Measurements from ENCODE around the gene SLC40A1.

SLC40A1 gene

DNA sequence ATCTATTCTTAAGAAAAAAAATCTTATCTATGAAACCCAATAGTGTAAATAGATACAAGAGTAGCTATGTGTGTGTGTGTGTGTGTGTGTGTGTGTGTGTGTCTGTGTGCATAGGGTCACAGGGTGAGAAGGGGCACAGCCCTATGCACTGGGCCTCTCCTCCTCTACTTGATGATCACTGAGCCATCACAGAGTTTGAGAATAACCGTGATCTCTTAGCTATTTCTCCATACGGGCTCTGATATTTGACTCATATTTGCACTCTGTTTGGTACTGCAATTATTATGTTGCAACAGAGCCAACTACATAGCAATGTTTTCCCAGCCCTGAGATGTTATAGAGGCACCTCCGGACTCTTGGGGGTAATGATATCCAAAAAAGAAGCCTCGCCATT, 28.8 kb upstream of the SLC40A1 start:
- H3K27me3 ChIP-seq (ENCODE audit: insufficient read depth, low read length, poor library complexity, severe bottlenecking), result no peaks in the 10 kb centered on the region
- no peak overlapping the region for H3K4me3 ChIP-seq (ENCODE audit: low read length, poor library complexity, severe bottlenecking)
- no peaks in the 10 kb centered on the region for H4K20me1 ChIP-seq (ENCODE audit: insufficient read depth, low read length, poor library complexity, severe bottlenecking)
- peak overlapping the region; percentile 50 for H3K4me2 ChIP-seq (ENCODE audit: low read depth, low read length, poor library complexity, severe bottlenecking)
- H3K9me2 ChIP-seq (replicated peaks; ENCODE audit: low read depth, low read length), result no peaks in the 10 kb centered on the region
- H3K9me3 ChIP-seq (ENCODE audit: insufficient read depth, low read depth, low read length), result no peaks in the 10 kb centered on the region
- TF ChIP-seq EZH2phosphoT487 (IDR thresholded peaks at IDR 0.05; ENCODE audit: borderline replicate concordance), result no peak
- TF ChIP-seq, protein P1, sequence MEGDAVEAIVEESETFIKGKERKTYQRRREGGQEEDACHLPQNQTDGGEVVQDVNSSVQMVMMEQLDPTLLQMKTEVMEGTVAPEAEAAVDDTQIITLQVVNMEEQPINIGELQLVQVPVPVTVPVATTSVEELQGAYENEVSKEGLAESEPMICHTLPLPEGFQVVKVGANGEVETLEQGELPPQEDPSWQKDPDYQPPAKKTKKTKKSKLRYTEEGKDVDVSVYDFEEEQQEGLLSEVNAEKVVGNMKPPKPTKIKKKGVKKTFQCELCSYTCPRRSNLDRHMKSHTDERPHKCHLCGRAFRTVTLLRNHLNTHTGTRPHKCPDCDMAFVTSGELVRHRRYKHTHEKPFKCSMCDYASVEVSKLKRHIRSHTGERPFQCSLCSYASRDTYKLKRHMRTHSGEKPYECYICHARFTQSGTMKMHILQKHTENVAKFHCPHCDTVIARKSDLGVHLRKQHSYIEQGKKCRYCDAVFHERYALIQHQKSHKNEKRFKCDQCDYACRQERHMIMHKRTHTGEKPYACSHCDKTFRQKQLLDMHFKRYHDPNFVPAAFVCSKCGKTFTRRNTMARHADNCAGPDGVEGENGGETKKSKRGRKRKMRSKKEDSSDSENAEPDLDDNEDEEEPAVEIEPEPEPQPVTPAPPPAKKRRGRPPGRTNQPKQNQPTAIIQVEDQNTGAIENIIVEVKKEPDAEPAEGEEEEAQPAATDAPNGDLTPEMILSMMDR (conservative IDR thresholded peaks at IDR 0.05; ENCODE audit: low read length), result no peak
- H3K9ac ChIP-seq (ENCODE audit: low read depth, low read length, poor library complexity, severe bottlenecking), result no peak overlapping the region
- no peak overlapping the region for H2AFZ ChIP-seq (ENCODE audit: low read length)
- H3K4me1 ChIP-seq (ENCODE audit: insufficient read depth, low read length, poor library complexity, severe bottlenecking), result peaks cover 36% of the 10 kb centered on the region
- no peaks in the 10 kb centered on the region for H3K36me3 ChIP-seq (ENCODE audit: insufficient read depth, low read length)
- H3F3A ChIP-seq (ENCODE audit: low read depth), result no peaks in the 10 kb centered on the region
- H3K79me2 ChIP-seq (ENCODE audit: insufficient read depth, low read length), result no peaks in the 10 kb centered on the region

GRCh38 chr2:189608795-189609422, 28.3 kb upstream of the SLC40A1 start:
- no peak for TF ChIP-seq EZH2phosphoT487 (IDR thresholded peaks at IDR 0.05; ENCODE audit: borderline replicate concordance)
- TF ChIP-seq, protein P1 (conservative IDR thresholded peaks at IDR 0.05; ENCODE audit: low read length), result no peak
- Histone ChIP-seq H3K4me3 (ENCODE audit: low read length, poor library complexity, severe bottlenecking) (peak overlapping the region; percentile 17), H2AFZ (ENCODE audit: low read length) (peak overlapping the region; percentile 47; the same call in 1 of the 2 replicates), H3K36me3 (ENCODE audit: insufficient read depth, low read length) (no peaks in the 10 kb centered on the region), H3K9me2 (replicated peaks; ENCODE audit: low read depth, low read length) (no peaks in the 10 kb centered on the region), H3K9me3 (ENCODE audit: insufficient read depth, low read depth, low read length) (no peaks in the 10 kb centered on the region), H3K79me2 (ENCODE audit: insufficient read depth, low read length) (no peaks in the 10 kb centered on the region), H3F3A (ENCODE audit: low read depth) (no peaks in the 10 kb centered on the region), H4K20me1 (ENCODE audit: insufficient read depth, low read length, poor library complexity, severe bottlenecking) (no peaks in the 10 kb centered on the region), H3K27me3 (ENCODE audit: insufficient read depth, low read length, poor library complexity, severe bottlenecking) (no peaks in the 10 kb centered on the region), H3K4me1 (ENCODE audit: insufficient read depth, low read length, poor library complexity, severe bottlenecking) (peaks cover 36% of the 10 kb centered on the region), H3K9ac (ENCODE audit: low read depth, low read length, poor library complexity, severe bottlenecking) (no peak overlapping the region), H3K4me2 (ENCODE audit: low read depth, low read length, poor library complexity, severe bottlenecking) (peak overlapping the region; percentile 50)

- Histone ChIP-seq H3K4me3 (ENCODE audit: low read length, poor library complexity, severe bottlenecking) (peak overlapping the region; percentile 17), H3K27me3 (ENCODE audit: insufficient read depth, low read length, poor library complexity, severe bottlenecking) (no peaks in the 10 kb centered on the region)
Measured at GRCh38 chr2:189608170-189608569, 27.6 kb upstream of the SLC40A1 start.

More at GRCh38 chr2:189608170-189608569, 27.6 kb upstream of the SLC40A1 start:
- no peaks in the 10 kb centered on the region for H4K20me1 ChIP-seq (ENCODE audit: insufficient read depth, low read length, poor library complexity, severe bottlenecking)
- H3K79me2 ChIP-seq (ENCODE audit: insufficient read depth, low read length), result no peaks in the 10 kb centered on the region
- peaks cover 36% of the 10 kb centered on the region for H3K4me1 ChIP-seq (ENCODE audit: insufficient read depth, low read length, poor library complexity, severe bottlenecking)
- no peak for TF ChIP-seq EZH2phosphoT487 (IDR thresholded peaks at IDR 0.05; ENCODE audit: borderline replicate concordance)
- TF ChIP-seq, protein P1 (conservative IDR thresholded peaks at IDR 0.05; ENCODE audit: low read length), result no peak
- no peaks in the 10 kb centered on the region for H3K9me2 ChIP-seq (replicated peaks; ENCODE audit: low read depth, low read length)
- no peaks in the 10 kb centered on the region for H3K36me3 ChIP-seq (ENCODE audit: insufficient read depth, low read length)
- no peaks in the 10 kb centered on the region for H3K9me3 ChIP-seq (ENCODE audit: insufficient read depth, low read depth, low read length)
- H3F3A ChIP-seq (ENCODE audit: low read depth), result no peaks in the 10 kb centered on the region
- H2AFZ ChIP-seq (ENCODE audit: low read length), result peak overlapping the region; percentile 47; the same call in 1 of the 2 replicates
- peak overlapping the region; percentile 50 for H3K4me2 ChIP-seq (ENCODE audit: low read depth, low read length, poor library complexity, severe bottlenecking)
- H3K9ac ChIP-seq (ENCODE audit: low read depth, low read length, poor library complexity, severe bottlenecking), result no peak overlapping the region
